ENCODE data around the gene GPANK1. TPM values are rescaled to one million over a fixed set of nuclear protein-coding genes. Genes with fewer than 3 reads are reported as not detected.

Gene GPANK1
- total RNA-seq, 1 experiment from 2014 or later: 29.1 TPM

GRCh38 chr6:31630177-31630934 lies 34.4 kb downstream of the GPANK1 start:
- Mint-ChIP-seq H3K9me3 (no peaks in the 10 kb centered on the region), H3K36me3 (peaks cover 91% of the 10 kb centered on the region), H3K4me3 (no peak overlapping the region), H3K4me1 (no peaks in the 10 kb centered on the region), H3K27ac (peak overlapping the region; percentile 60), H3K27me3 (ENCODE audit: low read depth) (no peaks in the 10 kb centered on the region; the same call in 1 of the 2 replicates)
- POLR2A ChIA-PET: no interaction called here
- DNase-seq (ENCODE audit: low spot score): no peak
- no peak for TF ChIP-seq SOX15 (CRISPR knock-in tag; IDR thresholded peaks at IDR 0.05)
- TF ChIP-seq ZNF423 (CRISPR knock-in tag; IDR thresholded peaks at IDR 0.05): no peak
- TF ChIP-seq CBFB (CRISPR knock-in tag; IDR thresholded peaks at IDR 0.05; ENCODE audit: low read depth): no peak
- no peak for TF ChIP-seq TP53 (CRISPR knock-in tag; IDR thresholded peaks at IDR 0.05)
- TF ChIP-seq ELF4 (CRISPR knock-in tag; IDR thresholded peaks at IDR 0.05; ENCODE audit: low read depth): no peak
- no peak for TF ChIP-seq USF1 (CRISPR knock-in tag; IDR thresholded peaks at IDR 0.05)
- TF ChIP-seq JUN (CRISPR knock-in tag; IDR thresholded peaks at IDR 0.05): no peak
- TF ChIP-seq ERG (CRISPR knock-in tag; IDR thresholded peaks at IDR 0.05): no peak
- TF ChIP-seq ESRRA (CRISPR knock-in tag; IDR thresholded peaks at IDR 0.05; ENCODE audit: borderline replicate concordance): no peak
- no peak for TF ChIP-seq SP1 (CRISPR knock-in tag; conservative IDR thresholded peaks at IDR 0.05)
- TF ChIP-seq, protein P1, sequence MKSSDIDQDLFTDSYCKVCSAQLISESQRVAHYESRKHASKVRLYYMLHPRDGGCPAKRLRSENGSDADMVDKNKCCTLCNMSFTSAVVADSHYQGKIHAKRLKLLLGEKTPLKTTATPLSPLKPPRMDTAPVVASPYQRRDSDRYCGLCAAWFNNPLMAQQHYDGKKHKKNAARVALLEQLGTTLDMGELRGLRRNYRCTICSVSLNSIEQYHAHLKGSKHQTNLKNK (CRISPR knock-in tag; IDR thresholded peaks at IDR 0.05): no peak
- TF ChIP-seq ZNF219 (CRISPR knock-in tag; IDR thresholded peaks at IDR 0.05; ENCODE audit: borderline replicate concordance): no peak
- TF ChIP-seq CTCF (IDR thresholded peaks at IDR 0.05): no peak
- no peak for TF ChIP-seq PRRX2 (CRISPR knock-in tag; IDR thresholded peaks at IDR 0.05)
- TF ChIP-seq ZNF416 (CRISPR knock-in tag; IDR thresholded peaks at IDR 0.05): no peak
- TF ChIP-seq ZSCAN18 (CRISPR knock-in tag; IDR thresholded peaks at IDR 0.05): no peak
- TF ChIP-seq GABPB1 (CRISPR knock-in tag; IDR thresholded peaks at IDR 0.05): no peak
- TF ChIP-seq IRF1 (CRISPR knock-in tag; IDR thresholded peaks at IDR 0.05): no peak
- no peak for ATAC-seq
- CTCF ChIA-PET: no interaction called here

- TF ChIP-seq CTCF (IDR thresholded peaks at IDR 0.05) (no peak), ZNF317 (CRISPR knock-in tag; IDR thresholded peaks at IDR 0.05; ENCODE audit: borderline replicate concordance, low read depth) (no peak), ATF3 (CRISPR knock-in tag; conservative IDR thresholded peaks at IDR 0.05) (no peak), OVOL2 (CRISPR knock-in tag; IDR thresholded peaks at IDR 0.05; ENCODE audit: borderline replicate concordance) (no peak), ERG (CRISPR knock-in tag; IDR thresholded peaks at IDR 0.05) (no peak)
- TF ChIP-seq, protein P1 (CRISPR knock-in tag; IDR thresholded peaks at IDR 0.05): no peak
- Mint-ChIP-seq H3K4me1 (no peaks in the 10 kb centered on the region), H3K9me3 (no peaks in the 10 kb centered on the region), H3K27me3 (ENCODE audit: low read depth) (no peaks in the 10 kb centered on the region; the same call in 1 of the 2 replicates), H3K27ac (no peak overlapping the region), H3K4me3 (no peak overlapping the region), H3K36me3 (peaks cover 91% of the 10 kb centered on the region)
- DNase-seq (ENCODE audit: low spot score) (no peak), ATAC-seq (no peak)
- CTCF ChIA-PET: no interaction called here
- POLR2A ChIA-PET: interaction anchor here (1.0 to 1.1 kb wide), 2 partner anchors 9 to 23 kb away, joined by 3 to 4 read pairs; no protein-coding TSS in a partner anchor
These were observed 35.8 kb downstream of the GPANK1 start for GRCh38 chr6:31629014-31629413.

All from WTC11 (cell line).